Astrocyte (in vitro differentiated cells and primary cell): ENCODE data around the gene CHRNA3. TPM values are rescaled to one million over a fixed set of nuclear protein-coding genes. Genes with fewer than 3 reads are reported as not detected.

Source experiments
- DNase-seq: peaks from one replicate; pipeline ENCODE4 v3.0.0-alpha.2; 2010; ENCODE audit warnings: low read depth
- FAIRE-seq: peaks from 2 replicates; lab custom pipeline; 2011; peaks lifted over from hg19 to GRCh38; lab: Jason Lieb, UNC
- H2AFZ ChIP-seq: 2 replicates; pipeline ENCODE4 v1.6.0; 2012; ENCODE audit warnings: low read depth, low read length, inconsistent platforms
- H3K27ac ChIP-seq: 2 replicates; pipeline ENCODE4 v1.5.1; 2011; ENCODE audit warnings: low read depth, low read length, inconsistent platforms
- H3K27me3 ChIP-seq: 2 replicates; pipeline ENCODE4 v1.6.0; 2011; ENCODE audit warnings: low read length, inconsistent platforms; ENCODE audit not compliant: insufficient read depth
- H3K36me3 ChIP-seq: 2 replicates; pipeline ENCODE4 v1.5.1; 2011; ENCODE audit warnings: low read length, inconsistent platforms; ENCODE audit not compliant: insufficient read depth
- H3K4me1 ChIP-seq: 2 replicates; pipeline ENCODE4 v1.5.1; 2011; ENCODE audit warnings: low read length, inconsistent platforms; ENCODE audit not compliant: insufficient read depth
- H3K4me2 ChIP-seq: 2 replicates; pipeline ENCODE4 v1.6.0; 2012; ENCODE audit warnings: low read length, inconsistent platforms
- H3K4me3 ChIP-seq: 2 replicates; pipeline ENCODE4 v1.5.1; 2011; ENCODE audit warnings: low read depth, mild to moderate bottlenecking, low read length, inconsistent platforms; ENCODE audit not compliant: insufficient read depth
- H3K79me2 ChIP-seq: 2 replicates; pipeline ENCODE4 v1.6.0; 2012; ENCODE audit warnings: mild to moderate bottlenecking, low read length, inconsistent platforms; ENCODE audit not compliant: insufficient read depth
- H3K9ac ChIP-seq: 2 replicates; pipeline ENCODE4 v1.6.0; 2012; ENCODE audit warnings: mild to moderate bottlenecking, low read length, inconsistent platforms
- H3K9me3 ChIP-seq: 2 replicates; pipeline ENCODE4 v1.5.1; 2012; ENCODE audit warnings: low read depth, mild to moderate bottlenecking, low read length, inconsistent platforms; ENCODE audit not compliant: insufficient read depth
- H4K20me1 ChIP-seq: 2 replicates; pipeline ENCODE4 v1.6.0; 2012; ENCODE audit warnings: low read length, inconsistent platforms; ENCODE audit not compliant: insufficient read depth
- H3K27ac Mint-ChIP-seq: one replicate; pipeline ENCODE4 v1.8.0; 2021; ENCODE audit warnings: mild to moderate bottlenecking, mixed read lengths; ENCODE audit not compliant: unreplicated experiment
- H3K27me3 Mint-ChIP-seq: one replicate; pipeline ENCODE4 v1.8.0; 2021; ENCODE audit warnings: low read depth, mixed read lengths; ENCODE audit not compliant: unreplicated experiment
- H3K36me3 Mint-ChIP-seq: one replicate; pipeline ENCODE4 v1.8.0; 2021; ENCODE audit warnings: low read depth, mixed read lengths; ENCODE audit not compliant: unreplicated experiment
- H3K4me1 Mint-ChIP-seq: one replicate; pipeline ENCODE4 v1.8.0; 2021; ENCODE audit warnings: low read depth, mixed read lengths; ENCODE audit not compliant: unreplicated experiment
- H3K4me3 Mint-ChIP-seq: one replicate; pipeline ENCODE4 v1.8.0; 2021; ENCODE audit warnings: mild to moderate bottlenecking, moderate library complexity, mixed read lengths; ENCODE audit not compliant: unreplicated experiment
- H3K9me3 Mint-ChIP-seq: one replicate; pipeline ENCODE4 v1.8.0; 2021; ENCODE audit warnings: mild to moderate bottlenecking, mixed read lengths; ENCODE audit not compliant: unreplicated experiment
- CTCF ChIP-seq: IDR thresholded peaks from 2 replicates; pipeline ENCODE4 v1.5.1; 2011; ENCODE audit warnings: low read depth, mild to moderate bottlenecking, inconsistent platforms, low read length, moderate library complexity; ENCODE audit not compliant: insufficient read depth
- EZH2 ChIP-seq: IDR thresholded peaks from 2 replicates; pipeline ENCODE4 v1.6.1; 2012; ENCODE audit warnings: mild to moderate bottlenecking, low read length, inconsistent platforms; ENCODE audit not compliant: insufficient read depth
- total RNA-seq: library from RNA; stranded (reverse); gene quantifications from 2 replicates; pipeline ENCODE4 v1.2.1, GENCODE V29; 2021

The CHRNA3 gene
- total RNA-seq, 1 donor from 2014 or later, result not detected

GRCh38 chr15:78658823-78659222 lies 38.0 kb upstream of the CHRNA3 start:
- Histone ChIP-seq H3K36me3 (no peaks in the 10 kb centered on the region), H3K4me3 (no peak overlapping the region), H3K79me2 (no peaks in the 10 kb centered on the region), H3K9ac (no peak overlapping the region), H3K27ac (no peak overlapping the region), H3K4me2 (no peak overlapping the region), H4K20me1 (no peaks in the 10 kb centered on the region), H3K27me3 (peaks cover 6% of the 10 kb centered on the region), H3K4me1 (no peaks in the 10 kb centered on the region), H3K9me3 (no peaks in the 10 kb centered on the region), H2AFZ (no peak overlapping the region)
- Mint-ChIP-seq H3K27me3 (peaks cover 33% of the 10 kb centered on the region), H3K4me3 (no peak overlapping the region), H3K9me3 (no peaks in the 10 kb centered on the region), H3K36me3 (no peaks in the 10 kb centered on the region), H3K4me1 (no peaks in the 10 kb centered on the region), H3K27ac (no peak overlapping the region)
- TF ChIP-seq CTCF, result no peak
- no peak for TF ChIP-seq EZH2
- FAIRE-seq (no peak), DNase-seq (no peak)

GRCh38 chr15:78654272-78654671 lies 33.5 kb upstream of the CHRNA3 start:
- no peaks in the 10 kb centered on the region for H3K9me3 ChIP-seq
- DNase-seq (no peak), FAIRE-seq (no peak)
- H3K27me3 Mint-ChIP-seq, result peaks cover 47% of the 10 kb centered on the region
- H3K36me3 Mint-ChIP-seq, result peaks cover 4% of the 10 kb centered on the region
- no peak overlapping the region for H3K27ac Mint-ChIP-seq
- peaks cover 6% of the 10 kb centered on the region for H3K27me3 ChIP-seq
- no peaks in the 10 kb centered on the region for H3K4me1 ChIP-seq
- H3K36me3 ChIP-seq, result no peaks in the 10 kb centered on the region
- no peak overlapping the region for H3K4me3 Mint-ChIP-seq
- H4K20me1 ChIP-seq, result no peaks in the 10 kb centered on the region
- no peak overlapping the region for H3K9ac ChIP-seq
- H3K9me3 Mint-ChIP-seq, result no peaks in the 10 kb centered on the region
- no peaks in the 10 kb centered on the region for H3K79me2 ChIP-seq
- TF ChIP-seq CTCF (no peak), EZH2 (no peak)
- no peak overlapping the region for H3K4me3 ChIP-seq
- H2AFZ ChIP-seq, result no peak overlapping the region
- H3K4me1 Mint-ChIP-seq, result no peaks in the 10 kb centered on the region
- H3K4me2 ChIP-seq, result no peak overlapping the region
- H3K27ac ChIP-seq, result no peak overlapping the region

- Histone ChIP-seq H3K4me3 (no peak overlapping the region), H4K20me1 (no peaks in the 10 kb centered on the region), H3K36me3 (no peaks in the 10 kb centered on the region), H2AFZ (no peak overlapping the region), H3K4me1 (no peaks in the 10 kb centered on the region), H3K9ac (no peak overlapping the region), H3K27ac (no peak overlapping the region), H3K27me3 (peaks cover 6% of the 10 kb centered on the region), H3K9me3 (no peaks in the 10 kb centered on the region), H3K79me2 (no peaks in the 10 kb centered on the region), H3K4me2 (no peak overlapping the region)
- Mint-ChIP-seq H3K36me3 (peaks cover 4% of the 10 kb centered on the region), H3K4me3 (no peak overlapping the region), H3K4me1 (no peaks in the 10 kb centered on the region), H3K27ac (no peak overlapping the region), H3K27me3 (peaks cover 48% of the 10 kb centered on the region), H3K9me3 (no peaks in the 10 kb centered on the region)
- DNase-seq (no peak), FAIRE-seq (no peak)
- TF ChIP-seq EZH2 (no peak), CTCF (no peak)
Measured at GRCh38 chr15:78651930-78652615, 31.3 kb upstream of the CHRNA3 start.
